H9 (cell line): Measurements from ENCODE around the gene ASPSCR1. TPM values are rescaled to one million over a fixed set of nuclear protein-coding genes. Genes with fewer than 3 reads are reported as not detected.

ENCODE experiments used
- DNase-seq: peaks from one replicate; pipeline ENCODE4 v3.0.0-alpha.2; 2017
- H2AFZ ChIP-seq: one replicate; pipeline ENCODE4 v1.6.1; 2013; ENCODE audit warnings: mild to moderate bottlenecking, low read length, control low read depth, moderate library complexity
- H2AK5ac ChIP-seq: 2 replicates; pipeline ENCODE4 v1.6.1; 2013; ENCODE audit warnings: low read length, control low read depth, mixed read lengths; ENCODE audit not compliant: insufficient read length
- H2BK120ac ChIP-seq: one replicate; pipeline ENCODE4 v1.6.1; 2013; ENCODE audit warnings: low read depth, mild to moderate bottlenecking, low read length, control low read depth, inconsistent platforms; ENCODE audit not compliant: poor library complexity, severe bottlenecking
- H2BK12ac ChIP-seq: 2 replicates; pipeline ENCODE4 v1.6.1; 2013; ENCODE audit warnings: low read length, control low read depth, mixed read lengths, low read depth; ENCODE audit not compliant: insufficient read length
- H2BK15ac ChIP-seq: 2 replicates; pipeline ENCODE4 v1.6.1; 2013; ENCODE audit warnings: low read depth, low read length, control low read depth
- H2BK20ac ChIP-seq: one replicate; pipeline ENCODE4 v1.6.1; 2013; ENCODE audit warnings: low read depth, mild to moderate bottlenecking, low read length, control low read depth, inconsistent platforms; ENCODE audit not compliant: poor library complexity, severe bottlenecking
- H2BK5ac ChIP-seq: 2 replicates; pipeline ENCODE4 v1.6.1; 2013; ENCODE audit warnings: low read length, control low read depth, mixed read lengths; ENCODE audit not compliant: insufficient read length
- H3K14ac ChIP-seq: 2 replicates; pipeline ENCODE4 v1.6.1; 2013; ENCODE audit warnings: low read length, control low read depth; ENCODE audit not compliant: insufficient read depth
- H3K18ac ChIP-seq: 2 replicates; pipeline ENCODE4 v1.6.1; 2013; ENCODE audit warnings: low read depth, mild to moderate bottlenecking, mixed read lengths, low read length, control low read depth; ENCODE audit not compliant: insufficient read length
- H3K23ac ChIP-seq: 2 replicates; pipeline ENCODE4 v1.6.1; 2013; ENCODE audit warnings: low read length, control low read depth, mixed read lengths, low read depth; ENCODE audit not compliant: insufficient read length
- H3K23me2 ChIP-seq: 2 replicates; pipeline ENCODE4 v1.6.1; 2013; ENCODE audit warnings: low read depth, mild to moderate bottlenecking, mixed read lengths, low read length, control low read depth; ENCODE audit not compliant: insufficient read length, poor library complexity, severe bottlenecking
- H3K27ac ChIP-seq: 2 replicates; pipeline ENCODE4 v1.5.1; 2013; ENCODE audit warnings: low read length, control low read depth, mixed read lengths, low read depth; ENCODE audit not compliant: insufficient read length
- H3K27me3 ChIP-seq: 2 replicates; pipeline ENCODE4 v1.6.1; 2013; ENCODE audit warnings: low read length, control low read depth, inconsistent platforms; ENCODE audit not compliant: insufficient read depth
- H3K4ac ChIP-seq: 2 replicates; pipeline ENCODE4 v1.6.1; 2013; ENCODE audit warnings: low read depth, mild to moderate bottlenecking, control low read depth, inconsistent platforms, low read length, moderate library complexity
- H3K4me1 ChIP-seq: 2 replicates; pipeline ENCODE4 v1.6.1; 2013; ENCODE audit warnings: low read length, control low read depth, inconsistent platforms; ENCODE audit not compliant: insufficient read depth
- H3K4me2 ChIP-seq: 2 replicates; pipeline ENCODE4 v1.6.1; 2013; ENCODE audit warnings: low read length, control low read depth, mixed read lengths; ENCODE audit not compliant: insufficient read length, insufficient read depth
- H3K56ac ChIP-seq: 2 replicates; pipeline ENCODE4 v1.6.1; 2013; ENCODE audit warnings: low read depth, mild to moderate bottlenecking, mixed read lengths, low read length, control low read depth; ENCODE audit not compliant: insufficient read length
- H3K79me1 ChIP-seq: 2 replicates; pipeline ENCODE4 v1.6.1; 2013; ENCODE audit warnings: low read depth, mild to moderate bottlenecking, moderate library complexity, low read length, control low read depth, inconsistent platforms; ENCODE audit not compliant: insufficient read depth, poor library complexity, severe bottlenecking
- H3K79me2 ChIP-seq: 2 replicates; pipeline ENCODE4 v1.6.1; 2013; ENCODE audit warnings: low read length, control low read depth, inconsistent platforms; ENCODE audit not compliant: insufficient read depth
- H3K9ac ChIP-seq: 2 replicates; pipeline ENCODE4 v1.6.1; 2013; ENCODE audit warnings: low read length, control low read depth, mixed read lengths; ENCODE audit not compliant: insufficient read length; ENCODE audit errors: extremely low read depth
- H3K9me3 ChIP-seq: one replicate; pipeline ENCODE4 v1.6.1; 2013; ENCODE audit warnings: low read depth, low read length, inconsistent platforms; ENCODE audit not compliant: control insufficient read depth
- H3T11ph ChIP-seq: one replicate; pipeline ENCODE4 v1.6.1; 2013; ENCODE audit warnings: mild to moderate bottlenecking, low read length, control low read depth, inconsistent platforms
- H4K20me1 ChIP-seq: one replicate; pipeline ENCODE4 v1.6.1; 2013; ENCODE audit not compliant: control insufficient read depth, insufficient read length, insufficient read depth
- H4K5ac ChIP-seq: 2 replicates; pipeline ENCODE4 v1.6.1; 2013; ENCODE audit warnings: low read depth, mild to moderate bottlenecking, mixed read lengths, low read length, control low read depth; ENCODE audit not compliant: insufficient read length
- H4K8ac ChIP-seq: replicated peaks from 2 replicates; pipeline ENCODE4 v1.6.1; 2013; ENCODE audit warnings: low read length, control low read depth, mixed read lengths, low read depth; ENCODE audit not compliant: insufficient read length
- H4K91ac ChIP-seq: 2 replicates; pipeline ENCODE4 v1.6.1; 2013; ENCODE audit warnings: low read depth, mild to moderate bottlenecking, moderate library complexity, mixed read lengths, low read length, control low read depth; ENCODE audit not compliant: insufficient read length
- H3K27ac Mint-ChIP-seq, 3 experiments: 2 replicates in 2 of 3; 3 replicates in 1 of 3; pipeline ENCODE4 v1.8.0; 2020 to 2021; ENCODE audit warnings: mixed read lengths in 3 of 3, mild to moderate bottlenecking in 1 of 3, moderate library complexity in 1 of 3
- H3K27me3 Mint-ChIP-seq: 2 replicates; pipeline ENCODE4 v1.8.0; 2021; ENCODE audit warnings: low read depth, mild to moderate bottlenecking, moderate library complexity, mixed read lengths
- H3K36me3 Mint-ChIP-seq, 3 experiments: 2 replicates in 2 of 3; 3 replicates in 1 of 3; pipeline ENCODE4 v1.8.0; 2020 to 2021; ENCODE audit warnings: low read depth in 3 of 3, mixed read lengths in 3 of 3; ENCODE audit not compliant: insufficient read depth in 1 of 3
- H3K4me1 Mint-ChIP-seq, 2 experiments: 2 replicates each; pipeline ENCODE4 v1.8.0; 2020; ENCODE audit warnings: mixed read lengths in 2 of 2
- H3K4me3 Mint-ChIP-seq, 2 experiments: 2 replicates in 1 of 2; 3 replicates in 1 of 2; pipeline ENCODE4 v1.8.0; 2020 to 2021; ENCODE audit warnings: mild to moderate bottlenecking in 2 of 2, mixed read lengths in 2 of 2, moderate library complexity in 1 of 2
- H3K9me3 Mint-ChIP-seq, 2 experiments: 2 replicates in 1 of 2; 3 replicates in 1 of 2; pipeline ENCODE4 v1.8.0; 2020; ENCODE audit warnings: mild to moderate bottlenecking in 2 of 2, mixed read lengths in 2 of 2, moderate library complexity in 1 of 2
- CTCF ChIP-seq: fragments of 200-600 bp; sonication (generic); conservative IDR thresholded peaks from 3 replicates; pipeline ENCODE4 v1.8.0; 2021; ENCODE audit warnings: antibody characterized with exemption, mild to moderate bottlenecking
- WGBS: extraction: QIAGEN DNeasy Blood & Tissue Kit; methylation state at CpG from one replicate; pipeline ENCODE4 v1.1.7; 2013; ENCODE audit warnings: missing lambda C conversion rate, low lambda C conversion rate, mixed read lengths; ENCODE audit not compliant: insufficient read length; ENCODE audit errors: extremely low coverage; 5-methylcytosine and 5-hydroxymethylcytosine counted together
- total RNA-seq: library from RNA; stranded (reverse); gene quantifications from 2 replicates; pipeline ENCODE4 v1.2.1, GENCODE V29; 2021

Gene ASPSCR1
- total RNA-seq, 1 experiment from 2014 or later, result 50.9 TPM

GRCh38 chr17:81947189-81947588, 30.2 kb upstream of the ASPSCR1 start, which contains the start of gene MYADML2:
MYADML2 (minus strand) TSS chr17:81947233; CDS start chr17:81941741, 5,492 bp downstream.
- H2BK20ac ChIP-seq, result no peak within 1 kb of the TSS
- Mint-ChIP-seq H3K27ac (peak within 1 kb of the TSS in 1 of 3 experiments; percentile 81; a peak in 1 of 7 replicates), H3K4me1 (peaks cover 8 to 18% of the 10 kb centered on the region in 2 experiments), H3K4me3 (no peak within 1 kb of the TSS; a peak in 1 of 5 replicates), H3K36me3 (no peaks in the 10 kb centered on the region), H3K27me3 (peaks cover 66% of the 10 kb centered on the region), H3K9me3 (no peaks in the 10 kb centered on the region)
- no peak within 1 kb of the TSS for H2AFZ ChIP-seq
- no peak within 1 kb of the TSS for H3K23ac ChIP-seq
- H4K8ac ChIP-seq, result no peak within 1 kb of the TSS
- H2BK5ac ChIP-seq, result no peak within 1 kb of the TSS
- H2BK120ac ChIP-seq, result no peak within 1 kb of the TSS
- H3K9ac ChIP-seq, result no peak within 1 kb of the TSS
- no peak within 1 kb of the TSS for H2BK15ac ChIP-seq
- no peak within 1 kb of the TSS for H3K27ac ChIP-seq
- H3K27me3 ChIP-seq, result no peaks in the 10 kb centered on the region
- H3K79me2 ChIP-seq, result no peaks in the 10 kb centered on the region
- H3K18ac ChIP-seq, result no peak within 1 kb of the TSS
- H2AK5ac ChIP-seq, result no peak within 1 kb of the TSS
- no peaks in the 10 kb centered on the region for H3K79me1 ChIP-seq
- H3K23me2 ChIP-seq, result no peaks in the 10 kb centered on the region
- no CpG with 5 or more reads among the region's 13 CpGs for WGBS
- H3K14ac ChIP-seq, result no peak within 1 kb of the TSS
- no peaks in the 10 kb centered on the region for H4K20me1 ChIP-seq
- no peak within 1 kb of the TSS for H3K56ac ChIP-seq
- no peak for TF ChIP-seq CTCF
- H3K4ac ChIP-seq, result no peak within 1 kb of the TSS
- H4K5ac ChIP-seq, result no peak within 1 kb of the TSS
- H3K4me2 ChIP-seq, result no peak within 1 kb of the TSS
- no peak within 1 kb of the TSS for H3T11ph ChIP-seq
- H2BK12ac ChIP-seq, result no peak within 1 kb of the TSS
- no peak for DNase-seq
- H3K9me3 ChIP-seq, result no peaks in the 10 kb centered on the region
- no peak within 1 kb of the TSS for H4K91ac ChIP-seq
- no peaks in the 10 kb centered on the region; the same call in 1 of the 2 replicates for H3K4me1 ChIP-seq
